CD4-positive, alpha-beta T cell treated with Interleukin-6 at 100 ng/mL for 8 hours (primary cell): ENCODE measurements around the gene GTPBP10.
"Not testable (repeated sequence)": the region's sequence is repeated elsewhere in the genome, so short reads cannot be mapped to it uniquely, and the experiment has no call there.

Source experiments
- DNase-seq: peaks from one replicate; pipeline ENCODE4 v3.0.0-alpha.2; 2020; ENCODE audit warnings: mixed read lengths, low spot score

GTPBP10 gene

GRCh38 chr7:90346336-90347125 lies at the start of gene GTPBP10:
Gene GTPBP10 (plus strand): TSS chr7:90346716. CDS start chr7:90346742, 26 bp downstream.
- DNase-seq = peak; percentile 95

GRCh38 chr7:90298145-90299038 lies 48.1 kb upstream of the GTPBP10 start:
- DNase-seq = no peak

- DNase-seq = no peak
Measured at GRCh38 chr7:90303241-90303640, 43.3 kb upstream of the GTPBP10 start.

- DNase-seq = no peak
Measured at GRCh38 chr7:90309872-90310271, 36.6 kb upstream of the GTPBP10 start.

- DNase-seq = no peak
Measured at GRCh38 chr7:90311175-90311574, 35.3 kb upstream of the GTPBP10 start.

- no peak for DNase-seq
Measured at GRCh38 chr7:90312745-90313144, 33.8 kb upstream of the GTPBP10 start.

- DNase-seq = no peak
Measured at GRCh38 chr7:90313907-90314306, 32.6 kb upstream of the GTPBP10 start.

- DNase-seq = no peak
Measured at GRCh38 chr7:90320014-90320413, 26.5 kb upstream of the GTPBP10 start.

- no peak for DNase-seq
Measured at GRCh38 chr7:90320418-90320800, 26.1 kb upstream of the GTPBP10 start.

GRCh38 chr7:90320801-90321494 lies 25.6 kb upstream of the GTPBP10 start, which contains the start of gene FAM237B:
Gene FAM237B (minus strand): TSS chr7:90321304. CDS start chr7:90319748, 1,556 bp downstream.
- DNase-seq = no peak

GRCh38 chr7:90322837-90323236 lies 23.7 kb upstream of the GTPBP10 start:
- no peak for DNase-seq

- DNase-seq = no peak
Measured at GRCh38 chr7:90326500-90326899, 20.0 kb upstream of the GTPBP10 start.

- DNase-seq = no peak
Measured at GRCh38 chr7:90334193-90334843, 12.2 kb upstream of the GTPBP10 start.

- DNase-seq = not testable (repeated sequence)
Measured at GRCh38 chr7:90334926-90335325, 11.6 kb upstream of the GTPBP10 start.

GRCh38 chr7:90337106-90337505 lies 9.4 kb upstream of the GTPBP10 start:
- DNase-seq = no peak

- DNase-seq = no peak
Measured at GRCh38 chr7:90345016-90345415, 1.5 kb upstream of the GTPBP10 start.

- DNase-seq = no peak
Measured at GRCh38 chr7:90345595-90346335, 751 bp upstream of the GTPBP10 start.

- DNase-seq = no peak
Measured at GRCh38 chr7:90347759-90348158, 1.2 kb downstream of the GTPBP10 start.

GRCh38 chr7:90349305-90349704 lies 2.8 kb downstream of the GTPBP10 start:
- DNase-seq = no peak

GRCh38 chr7:90350032-90350431 lies 3.5 kb downstream of the GTPBP10 start:
- not testable (repeated sequence) for DNase-seq

- DNase-seq = no peak
Measured at GRCh38 chr7:90351987-90352386, 5.5 kb downstream of the GTPBP10 start.
